ENCODE data around the gene CDH4. TPM values are rescaled to one million over a fixed set of nuclear protein-coding genes. Genes with fewer than 3 reads are reported as not detected.

Gene CDH4
- polyA plus RNA-seq, 2 donors: 0.02 to 0.05 TPM

- Histone ChIP-seq H3K36me3 (ENCODE audit: control insufficient read depth in 2 of 2, insufficient read depth in 2 of 2, low read length in 1 of 2) (no peaks in the 10 kb centered on the region), H3K4me3 (ENCODE audit: low read depth in 1 of 2, low read length in 2 of 2) (no peak overlapping the region), H3K9me3 (ENCODE audit: control insufficient read depth in 2 of 2, insufficient read depth in 1 of 2, low read depth in 1 of 2, low read length in 1 of 2) (no peaks in the 10 kb centered on the region), H3K27ac (ENCODE audit: low read depth in 2 of 2, low read length in 1 of 2) (peak overlapping the region in 1 of 2 donors; percentile 43), H3K4me1 (ENCODE audit: control insufficient read depth in 2 of 2, insufficient read depth in 2 of 2, low read length in 1 of 2) (no peaks in the 10 kb centered on the region), H3K27me3 (ENCODE audit: control insufficient read depth in 1 of 2, insufficient read depth in 2 of 2, low read length in 2 of 2) (no peaks in the 10 kb centered on the region)
- WGBS, 2 donors: 78 to 90% methylated on average over 3 of the region's 3 CpGs
Measured at GRCh38 chr20:61482901-61483300, 230.8 kb downstream of the CDH4 start.

DNA sequence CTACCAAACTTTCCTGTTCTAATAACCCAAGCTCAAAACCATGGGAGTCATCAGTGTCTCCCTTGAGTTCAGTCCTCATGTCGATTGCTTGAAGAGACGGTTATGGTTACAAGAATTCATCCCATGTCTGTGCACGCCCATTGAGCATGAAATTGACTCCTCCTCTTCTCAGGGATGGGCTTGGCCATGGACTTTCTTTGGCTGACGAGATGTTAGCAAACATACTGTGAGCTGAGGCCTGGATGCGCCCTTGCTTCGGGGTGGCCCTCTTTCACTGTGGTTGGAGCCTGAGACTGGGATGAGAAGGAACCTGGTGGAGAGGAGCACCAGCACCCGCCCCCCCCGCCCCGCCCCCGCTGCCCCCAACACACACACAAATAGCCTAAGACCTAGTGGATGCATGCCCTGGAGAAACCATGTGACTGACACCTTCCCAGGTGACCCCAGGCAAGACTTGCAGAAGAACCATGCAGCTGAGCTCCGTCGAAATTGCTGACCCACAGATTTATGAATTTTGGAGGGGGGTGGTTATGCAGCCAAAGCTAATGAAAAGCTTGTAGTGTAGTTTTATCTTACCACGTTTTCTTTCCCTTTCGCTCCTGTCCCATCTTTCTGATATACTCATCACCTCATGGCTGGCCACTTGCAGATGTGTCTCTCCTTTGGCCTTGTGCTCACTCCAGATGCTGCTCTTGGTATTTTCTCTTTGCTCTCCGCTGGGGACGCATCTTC is 231.4 kb downstream of the CDH4 start:
- WGBS, 2 donors: 83 to 84% methylated on average over 16 of the region's 16 CpGs
- no peak overlapping the region for H3K27ac ChIP-seq (ENCODE audit: low read depth in 2 of 2, low read length in 1 of 2)
- H3K27me3 ChIP-seq (ENCODE audit: control insufficient read depth in 1 of 2, insufficient read depth in 2 of 2, low read length in 2 of 2): no peaks in the 10 kb centered on the region
- no peaks in the 10 kb centered on the region for H3K9me3 ChIP-seq (ENCODE audit: control insufficient read depth in 2 of 2, insufficient read depth in 1 of 2, low read depth in 1 of 2, low read length in 1 of 2)
- no peaks in the 10 kb centered on the region for H3K36me3 ChIP-seq (ENCODE audit: control insufficient read depth in 2 of 2, insufficient read depth in 2 of 2, low read length in 1 of 2)
- H3K4me3 ChIP-seq (ENCODE audit: low read depth in 1 of 2, low read length in 2 of 2): no peak overlapping the region
- H3K4me1 ChIP-seq (ENCODE audit: control insufficient read depth in 2 of 2, insufficient read depth in 2 of 2, low read length in 1 of 2): no peaks in the 10 kb centered on the region

GRCh38 chr20:61486198-61486597 is 234.1 kb downstream of the CDH4 start:
- no peaks in the 10 kb centered on the region for H3K9me3 ChIP-seq (ENCODE audit: control insufficient read depth in 2 of 2, insufficient read depth in 1 of 2, low read depth in 1 of 2, low read length in 1 of 2)
- no peak overlapping the region for H3K4me3 ChIP-seq (ENCODE audit: low read depth in 1 of 2, low read length in 2 of 2)
- WGBS, 2 donors: 86 to 89% methylated on average over 6 of the region's 6 CpGs
- no peaks in the 10 kb centered on the region for H3K36me3 ChIP-seq (ENCODE audit: control insufficient read depth in 2 of 2, insufficient read depth in 2 of 2, low read length in 1 of 2)
- H3K27ac ChIP-seq (ENCODE audit: low read depth in 2 of 2, low read length in 1 of 2): no peak overlapping the region
- no peaks in the 10 kb centered on the region for H3K4me1 ChIP-seq (ENCODE audit: control insufficient read depth in 2 of 2, insufficient read depth in 2 of 2, low read length in 1 of 2)
- H3K27me3 ChIP-seq (ENCODE audit: control insufficient read depth in 1 of 2, insufficient read depth in 2 of 2, low read length in 2 of 2): no peaks in the 10 kb centered on the region

DNA sequence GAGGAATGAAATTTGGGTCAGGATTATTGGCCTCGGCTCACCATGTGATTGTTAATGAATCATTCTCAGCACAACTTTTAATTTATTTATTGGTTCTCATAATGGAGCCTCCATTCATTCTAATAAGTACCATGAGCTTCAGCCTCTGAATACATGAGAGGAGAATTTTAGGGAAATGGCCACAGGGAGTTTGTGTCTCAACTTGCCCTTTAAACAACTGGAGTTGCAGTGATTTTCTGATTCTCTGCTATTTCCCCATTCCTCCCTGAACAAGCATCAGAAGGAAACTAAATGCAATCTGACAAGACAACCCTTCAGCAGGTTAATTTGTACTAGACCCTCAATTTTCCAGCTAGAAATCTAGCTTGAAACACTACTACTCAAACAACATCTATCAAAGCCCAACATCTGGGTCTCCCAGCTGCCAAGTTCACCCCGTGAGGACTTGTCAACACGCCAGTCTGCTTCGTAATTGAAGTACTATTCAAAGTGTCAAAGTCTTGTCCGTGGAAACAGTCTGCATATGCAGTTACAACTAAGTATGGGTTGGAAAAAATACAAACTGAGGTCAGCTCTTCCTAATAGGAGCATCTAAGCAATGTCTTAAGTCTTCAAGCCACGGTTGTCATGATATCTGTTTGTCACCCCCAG is 235.4 kb downstream of the CDH4 start:
- Histone ChIP-seq H3K27ac (ENCODE audit: low read depth in 2 of 2, low read length in 1 of 2) (no peak overlapping the region), H3K27me3 (ENCODE audit: control insufficient read depth in 1 of 2, insufficient read depth in 2 of 2, low read length in 2 of 2) (no peaks in the 10 kb centered on the region)
- 32 to 41% methylated on average over 6 of the region's 6 CpGs for WGBS, 2 donors

DNA sequence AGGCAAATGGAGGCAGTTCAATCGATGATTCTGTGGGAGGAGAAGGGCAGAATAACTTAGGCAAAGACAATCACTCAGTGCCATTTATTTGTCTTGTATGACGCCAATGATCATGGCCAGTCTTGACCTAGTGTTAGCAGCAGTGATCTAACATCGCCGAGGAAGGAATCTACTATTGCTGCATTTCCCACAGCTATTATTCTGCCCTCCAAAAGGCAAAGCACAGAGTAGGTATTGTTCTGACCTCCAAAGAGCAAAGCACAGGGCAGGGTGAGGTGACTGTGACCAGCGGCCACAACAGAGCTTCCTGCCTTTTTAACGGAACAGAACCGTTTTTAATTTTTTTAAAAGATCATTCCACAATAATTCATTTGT is 235.9 kb downstream of the CDH4 start:
- peaks cover 0 to 5% of the 10 kb centered on the region in 2 donors for H3K9me3 ChIP-seq (ENCODE audit: control insufficient read depth in 2 of 2, insufficient read depth in 1 of 2, low read depth in 1 of 2, low read length in 1 of 2)
- no peak overlapping the region for H3K27ac ChIP-seq (ENCODE audit: low read depth in 2 of 2, low read length in 1 of 2)
- 48 to 65% methylated on average over 7 of the region's 7 CpGs for WGBS, 2 donors
- H3K27me3 ChIP-seq (ENCODE audit: control insufficient read depth in 1 of 2, insufficient read depth in 2 of 2, low read length in 2 of 2): no peaks in the 10 kb centered on the region
- H3K4me1 ChIP-seq (ENCODE audit: control insufficient read depth in 2 of 2, insufficient read depth in 2 of 2, low read length in 1 of 2): no peaks in the 10 kb centered on the region
- H3K36me3 ChIP-seq (ENCODE audit: control insufficient read depth in 2 of 2, insufficient read depth in 2 of 2, low read length in 1 of 2): no peaks in the 10 kb centered on the region
- no peak overlapping the region for H3K4me3 ChIP-seq (ENCODE audit: low read depth in 1 of 2, low read length in 2 of 2)

More for the DNA sequence above, 235.4 kb downstream of the CDH4 start:
- Histone ChIP-seq H3K4me1 (ENCODE audit: control insufficient read depth in 2 of 2, insufficient read depth in 2 of 2, low read length in 1 of 2) (no peaks in the 10 kb centered on the region), H3K36me3 (ENCODE audit: control insufficient read depth in 2 of 2, insufficient read depth in 2 of 2, low read length in 1 of 2) (no peaks in the 10 kb centered on the region), H3K9me3 (ENCODE audit: control insufficient read depth in 2 of 2, insufficient read depth in 1 of 2, low read depth in 1 of 2, low read length in 1 of 2) (peaks cover 0 to 5% of the 10 kb centered on the region in 2 donors), H3K4me3 (ENCODE audit: low read depth in 1 of 2, low read length in 2 of 2) (no peak overlapping the region)

DNA sequence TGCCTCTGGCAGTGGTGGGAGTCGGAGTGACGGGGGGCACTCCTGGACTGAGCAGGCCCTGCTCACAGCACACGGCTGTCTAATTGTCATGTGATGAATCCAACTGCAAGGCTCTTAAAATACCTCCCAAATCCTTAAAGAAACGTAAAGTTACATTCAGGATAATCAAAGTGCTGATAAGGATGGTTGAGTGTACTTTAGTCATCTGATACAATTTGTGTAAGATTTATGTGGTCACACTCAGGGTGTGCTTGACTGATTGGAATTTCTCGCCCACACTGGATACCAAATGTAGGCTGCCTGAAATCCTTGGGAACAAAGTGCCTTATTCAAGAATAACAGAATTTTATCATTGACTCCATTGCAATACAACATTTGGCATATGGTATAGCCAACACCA is 238.7 kb downstream of the CDH4 start:
- Histone ChIP-seq H3K9me3 (ENCODE audit: control insufficient read depth in 2 of 2, insufficient read depth in 1 of 2, low read depth in 1 of 2, low read length in 1 of 2) (peaks cover 0 to 5% of the 10 kb centered on the region in 2 donors), H3K36me3 (ENCODE audit: control insufficient read depth in 2 of 2, insufficient read depth in 2 of 2, low read length in 1 of 2) (no peaks in the 10 kb centered on the region), H3K4me3 (ENCODE audit: low read depth in 1 of 2, low read length in 2 of 2) (no peak overlapping the region), H3K4me1 (ENCODE audit: control insufficient read depth in 2 of 2, insufficient read depth in 2 of 2, low read length in 1 of 2) (no peaks in the 10 kb centered on the region), H3K27me3 (ENCODE audit: control insufficient read depth in 1 of 2, insufficient read depth in 2 of 2, low read length in 2 of 2) (no peaks in the 10 kb centered on the region), H3K27ac (ENCODE audit: low read depth in 2 of 2, low read length in 1 of 2) (no peak overlapping the region)
- WGBS, 2 donors: 73 to 77% methylated on average over 5 of the region's 5 CpGs

DNA sequence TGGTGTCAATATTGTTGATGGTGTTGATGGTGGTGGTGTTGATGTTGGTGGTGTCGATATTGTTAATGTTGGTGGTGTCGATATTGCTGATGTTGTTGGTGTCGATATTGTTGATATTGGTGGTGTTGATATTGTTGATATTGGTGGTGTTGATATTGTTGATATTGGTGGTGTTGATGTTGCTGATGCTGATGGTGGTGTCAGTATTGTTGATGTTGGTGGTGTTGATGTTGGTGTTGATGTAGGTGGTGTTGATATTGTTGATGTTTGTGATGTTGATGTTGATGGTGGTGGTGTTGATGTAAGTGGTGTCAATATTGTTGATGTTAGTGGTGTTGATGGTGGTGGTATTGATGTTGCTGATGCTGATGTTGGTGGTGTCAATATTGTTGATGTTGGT is 240.0 kb downstream of the CDH4 start:
- 96 to 100% methylated on average over 3 of the region's 3 CpGs for WGBS, 2 donors
- Histone ChIP-seq H3K27me3 (ENCODE audit: control insufficient read depth in 1 of 2, insufficient read depth in 2 of 2, low read length in 2 of 2) (no peaks in the 10 kb centered on the region), H3K27ac (ENCODE audit: low read depth in 2 of 2, low read length in 1 of 2) (no peak overlapping the region), H3K9me3 (ENCODE audit: control insufficient read depth in 2 of 2, insufficient read depth in 1 of 2, low read depth in 1 of 2, low read length in 1 of 2) (peaks cover 0 to 5% of the 10 kb centered on the region in 2 donors), H3K4me1 (ENCODE audit: control insufficient read depth in 2 of 2, insufficient read depth in 2 of 2, low read length in 1 of 2) (no peaks in the 10 kb centered on the region), H3K36me3 (ENCODE audit: control insufficient read depth in 2 of 2, insufficient read depth in 2 of 2, low read length in 1 of 2) (no peaks in the 10 kb centered on the region), H3K4me3 (ENCODE audit: low read depth in 1 of 2, low read length in 2 of 2) (no peak overlapping the region)

DNA sequence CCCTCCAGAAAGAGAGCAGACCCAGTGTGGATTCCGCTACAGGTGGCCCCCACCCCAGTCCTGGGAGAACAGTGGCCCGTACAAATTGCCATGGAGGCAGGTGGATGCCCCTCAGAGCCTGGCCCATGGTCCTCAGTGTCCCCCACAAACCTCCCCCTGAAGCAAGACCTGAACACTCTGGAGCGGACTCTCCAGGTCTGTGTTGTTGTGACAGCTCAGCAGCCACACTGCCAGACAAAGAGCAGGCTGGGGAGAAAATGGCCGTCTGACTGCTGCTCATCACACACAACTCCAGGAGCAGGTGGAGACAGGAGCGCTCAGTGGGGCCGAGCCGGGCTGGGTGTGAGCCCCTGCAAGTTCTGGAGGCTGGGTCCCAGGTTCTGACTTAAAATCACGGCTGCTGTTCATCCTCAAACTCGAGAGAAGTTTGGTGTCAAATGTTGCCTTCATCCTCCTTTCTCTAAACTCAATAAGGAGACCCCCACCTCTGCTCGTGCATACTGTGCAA is 241.8 kb downstream of the CDH4 start:
- no peak overlapping the region for H3K4me3 ChIP-seq (ENCODE audit: low read depth in 1 of 2, low read length in 2 of 2)
- 74 to 77% methylated on average over 10 of the region's 10 CpGs for WGBS, 2 donors
- peaks cover 0 to 5% of the 10 kb centered on the region in 2 donors for H3K9me3 ChIP-seq (ENCODE audit: control insufficient read depth in 2 of 2, insufficient read depth in 1 of 2, low read depth in 1 of 2, low read length in 1 of 2)
- H3K27ac ChIP-seq (ENCODE audit: low read depth in 2 of 2, low read length in 1 of 2): no peak overlapping the region
- no peaks in the 10 kb centered on the region for H3K27me3 ChIP-seq (ENCODE audit: control insufficient read depth in 1 of 2, insufficient read depth in 2 of 2, low read length in 2 of 2)
- H3K4me1 ChIP-seq (ENCODE audit: control insufficient read depth in 2 of 2, insufficient read depth in 2 of 2, low read length in 1 of 2): no peaks in the 10 kb centered on the region
- H3K36me3 ChIP-seq (ENCODE audit: control insufficient read depth in 2 of 2, insufficient read depth in 2 of 2, low read length in 1 of 2): no peaks in the 10 kb centered on the region

- Histone ChIP-seq H3K4me3 (ENCODE audit: low read depth in 1 of 2, low read length in 2 of 2) (no peak overlapping the region), H3K36me3 (ENCODE audit: control insufficient read depth in 2 of 2, insufficient read depth in 2 of 2, low read length in 1 of 2) (no peaks in the 10 kb centered on the region), H3K9me3 (ENCODE audit: control insufficient read depth in 2 of 2, insufficient read depth in 1 of 2, low read depth in 1 of 2, low read length in 1 of 2) (peaks cover 0 to 5% of the 10 kb centered on the region in 2 donors), H3K27me3 (ENCODE audit: control insufficient read depth in 1 of 2, insufficient read depth in 2 of 2, low read length in 2 of 2) (no peaks in the 10 kb centered on the region), H3K4me1 (ENCODE audit: control insufficient read depth in 2 of 2, insufficient read depth in 2 of 2, low read length in 1 of 2) (no peaks in the 10 kb centered on the region), H3K27ac (ENCODE audit: low read depth in 2 of 2, low read length in 1 of 2) (no peak overlapping the region)
- 76 to 81% methylated on average over 22 of the region's 22 CpGs for WGBS, 2 donors
Measured at GRCh38 chr20:61494763-61495575, 242.9 kb downstream of the CDH4 start.
